WTC11 (cell line): ENCODE measurements around the gene FCHSD2. TPM values are rescaled to one million over a fixed set of nuclear protein-coding genes. Genes with fewer than 3 reads are reported as not detected.

Source experiments
- ATAC-seq: fragments of 200-7000 bp; cut with Tn5 transposase; 2 replicates; pipeline ENCODE4 v1.10.0; 2021; ENCODE audit warnings: mild to moderate bottlenecking, moderate library complexity
- CTCF ChIA-PET: fragments of 300-600 bp; sonication (Branson Sonifier 250); formaldehyde crosslinking; loops from one replicate; lab custom pipeline; 2021; ENCODE audit warnings: antibody characterized with exemption; lab: Charles Lee
- POLR2A ChIA-PET: fragments of 350-600 bp; sonication (Branson Sonifier 250); formaldehyde crosslinking; loops from one replicate; lab custom pipeline; 2021; ENCODE audit warnings: antibody characterized with exemption; lab: Charles Lee
- DNase-seq: peaks from one replicate; pipeline ENCODE4 v3.0.0; 2021; ENCODE audit warnings: low spot score
- H3K27ac Mint-ChIP-seq: 2 replicates; pipeline ENCODE4 v1.8.0; 2021; ENCODE audit warnings: mixed read lengths
- H3K27me3 Mint-ChIP-seq: 2 replicates; pipeline ENCODE4 v1.8.0; 2021; ENCODE audit warnings: low read depth, mild to moderate bottlenecking, moderate library complexity, mixed read lengths
- H3K36me3 Mint-ChIP-seq: 2 replicates; pipeline ENCODE4 v1.8.0; 2021; ENCODE audit warnings: mixed read lengths
- H3K4me1 Mint-ChIP-seq: 2 replicates; pipeline ENCODE4 v1.8.0; 2022; ENCODE audit warnings: mixed read lengths
- H3K4me3 Mint-ChIP-seq: 2 replicates; pipeline ENCODE4 v1.8.0; 2021; ENCODE audit warnings: mild to moderate bottlenecking, moderate library complexity, mixed read lengths
- H3K9me3 Mint-ChIP-seq: 2 replicates; pipeline ENCODE4 v1.8.0; 2021; ENCODE audit warnings: mixed read lengths
- CREM ChIP-seq: sonication (generic); formaldehyde crosslinking; IDR thresholded peaks from 2 replicates; pipeline ENCODE4 v1.8.1; 2022; ENCODE audit warnings: mild to moderate bottlenecking, missing genetic modification reagents, moderate library complexity
- GTF2I ChIP-seq: fragments of 250-450 bp; sonication (Bioruptor Pico); conservative IDR thresholded peaks from 2 replicates; pipeline ENCODE4 v1.4.0; 2021; ENCODE audit warnings: mild to moderate bottlenecking
- TP53 ChIP-seq: sonication (generic); formaldehyde crosslinking; IDR thresholded peaks from 2 replicates; pipeline ENCODE4 v1.8.1; 2023; ENCODE audit warnings: mild to moderate bottlenecking, missing genetic modification reagents
- ZNF121 ChIP-seq: sonication (generic); formaldehyde crosslinking; IDR thresholded peaks from 2 replicates; pipeline ENCODE4 v1.8.0; 2023; ENCODE audit warnings: missing genetic modification reagents
- ZNF416 ChIP-seq: fragments of 250-450 bp; sonication (Bioruptor Pico); IDR thresholded peaks from 2 replicates; pipeline ENCODE4 v1.9.0; 2021; ENCODE audit warnings: mild to moderate bottlenecking, inconsistent platforms
- ZNF423 ChIP-seq: fragments of 250-450 bp; sonication (Bioruptor Pico); IDR thresholded peaks from 2 replicates; pipeline ENCODE4 v2.1.2; 2022; ENCODE audit warnings: mild to moderate bottlenecking, moderate library complexity
- total RNA-seq: library from RNA; stranded (reverse); gene quantifications from 3 replicates; pipeline ENCODE4 v1.2.3, GENCODE V29; 2021
- TF ChIP-seq, protein P1 (sequence below): sonication (generic); formaldehyde crosslinking; IDR thresholded peaks from 2 replicates; pipeline ENCODE4 v1.8.1; 2023; ENCODE audit warnings: mild to moderate bottlenecking, moderate library complexity, missing genetic modification reagents
- TF ChIP-seq, protein P2 (sequence below): sonication (generic); formaldehyde crosslinking; IDR thresholded peaks from 2 replicates; pipeline ENCODE4 v1.8.0; 2022; ENCODE audit warnings: mild to moderate bottlenecking, missing genetic modification reagents
- TF ChIP-seq, protein P3 (sequence below): sonication (generic); formaldehyde crosslinking; IDR thresholded peaks from 2 replicates; pipeline ENCODE4 v1.8.1; 2022; ENCODE audit warnings: low read depth, missing genetic modification reagents, borderline replicate concordance
- TF ChIP-seq, protein P4 (sequence below): sonication (generic); formaldehyde crosslinking; IDR thresholded peaks from 2 replicates; pipeline ENCODE4 v1.8.1; 2023; ENCODE audit warnings: mild to moderate bottlenecking, missing genetic modification reagents
- TF ChIP-seq, protein P5 (sequence below): fragments of 250-450 bp; sonication (Bioruptor Pico); IDR thresholded peaks from 2 replicates; pipeline ENCODE4 v1.9.0; 2021; ENCODE audit warnings: mild to moderate bottlenecking, borderline replicate concordance
- TF ChIP-seq, protein P6 (sequence below): sonication (generic); formaldehyde crosslinking; IDR thresholded peaks from 2 replicates; pipeline ENCODE4 v1.8.1; 2023; ENCODE audit warnings: mild to moderate bottlenecking, missing genetic modification reagents, borderline replicate concordance
- TF ChIP-seq, protein P7 (sequence below): sonication (generic); formaldehyde crosslinking; IDR thresholded peaks from 2 replicates; pipeline ENCODE4 v1.8.0; 2023; ENCODE audit warnings: missing genetic modification reagents
- TF ChIP-seq, protein P8 (sequence below): sonication (generic); formaldehyde crosslinking; IDR thresholded peaks from 2 replicates; pipeline ENCODE4 v1.8.1; 2022; ENCODE audit warnings: mild to moderate bottlenecking, moderate library complexity, missing genetic modification reagents

Gene FCHSD2
- total RNA-seq, 1 experiment from 2014 or later, result 10.1 TPM

DNA sequence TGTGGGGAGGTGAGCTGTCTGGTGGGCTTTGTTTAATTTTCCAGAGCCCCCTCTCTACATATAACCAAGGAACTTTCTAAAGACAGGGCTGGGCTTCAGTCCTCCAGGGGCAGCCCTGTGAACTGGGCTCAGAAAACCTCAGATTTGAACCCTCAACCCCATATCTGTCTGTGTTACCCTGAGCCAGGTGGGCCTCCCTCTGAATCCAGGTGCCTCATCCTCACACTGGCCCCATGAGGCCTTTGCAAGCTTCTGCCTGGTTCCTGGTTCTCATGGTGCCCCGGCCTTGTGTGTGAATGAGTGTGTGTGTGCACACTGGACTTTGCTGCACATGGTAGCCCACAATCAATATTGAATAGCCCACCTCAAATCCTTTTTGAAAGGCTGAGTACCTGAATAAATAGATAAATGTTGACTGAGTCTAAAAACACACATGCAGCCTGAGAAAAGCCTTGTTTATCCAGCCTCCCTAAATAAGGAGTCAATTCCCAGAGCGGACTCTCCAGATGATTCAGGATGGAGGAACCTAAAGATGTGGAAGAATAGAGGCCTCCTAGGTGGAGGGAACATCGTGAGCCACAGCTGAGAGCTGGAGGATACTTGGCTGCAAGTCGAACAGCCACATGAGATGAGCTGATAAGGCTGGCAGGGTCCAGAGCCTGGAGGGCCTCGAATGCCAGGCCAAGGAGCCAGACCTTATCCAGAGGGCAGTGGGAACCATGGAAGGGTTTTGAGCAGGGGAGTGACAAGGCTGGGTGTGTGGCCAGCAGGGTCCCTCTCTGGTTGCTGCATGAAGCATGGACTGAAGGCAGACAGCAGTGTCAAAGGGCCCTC lies 47.8 kb upstream of the FCHSD2 start:
- H3K27me3 Mint-ChIP-seq, result peaks cover 2% of the 10 kb centered on the region; the same call in 1 of the 2 replicates
- H3K36me3 Mint-ChIP-seq, result no peaks in the 10 kb centered on the region
- TF ChIP-seq GTF2I (CRISPR knock-in tag), result no peak
- TF ChIP-seq, protein P1, sequence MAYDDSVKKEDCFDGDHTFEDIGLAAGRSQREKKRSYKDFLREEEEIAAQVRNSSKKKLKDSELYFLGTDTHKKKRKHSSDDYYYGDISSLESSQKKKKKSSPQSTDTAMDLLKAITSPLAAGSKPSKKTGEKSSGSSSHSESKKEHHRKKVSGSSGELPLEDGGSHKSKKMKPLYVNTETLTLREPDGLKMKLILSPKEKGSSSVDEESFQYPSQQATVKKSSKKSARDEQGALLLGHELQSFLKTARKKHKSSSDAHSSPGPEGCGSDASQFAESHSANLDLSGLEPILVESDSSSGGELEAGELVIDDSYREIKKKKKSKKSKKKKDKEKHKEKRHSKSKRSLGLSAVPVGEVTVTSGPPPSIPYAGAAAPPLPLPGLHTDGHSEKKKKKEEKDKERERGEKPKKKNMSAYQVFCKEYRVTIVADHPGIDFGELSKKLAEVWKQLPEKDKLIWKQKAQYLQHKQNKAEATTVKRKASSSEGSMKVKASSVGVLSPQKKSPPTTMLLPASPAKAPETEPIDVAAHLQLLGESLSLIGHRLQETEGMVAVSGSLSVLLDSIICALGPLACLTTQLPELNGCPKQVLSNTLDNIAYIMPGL (CRISPR knock-in tag), result no peak
- TF ChIP-seq, protein P2, sequence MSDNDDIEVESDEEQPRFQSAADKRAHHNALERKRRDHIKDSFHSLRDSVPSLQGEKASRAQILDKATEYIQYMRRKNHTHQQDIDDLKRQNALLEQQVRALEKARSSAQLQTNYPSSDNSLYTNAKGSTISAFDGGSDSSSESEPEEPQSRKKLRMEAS (CRISPR knock-in tag), result no peak
- TF ChIP-seq, protein P3, sequence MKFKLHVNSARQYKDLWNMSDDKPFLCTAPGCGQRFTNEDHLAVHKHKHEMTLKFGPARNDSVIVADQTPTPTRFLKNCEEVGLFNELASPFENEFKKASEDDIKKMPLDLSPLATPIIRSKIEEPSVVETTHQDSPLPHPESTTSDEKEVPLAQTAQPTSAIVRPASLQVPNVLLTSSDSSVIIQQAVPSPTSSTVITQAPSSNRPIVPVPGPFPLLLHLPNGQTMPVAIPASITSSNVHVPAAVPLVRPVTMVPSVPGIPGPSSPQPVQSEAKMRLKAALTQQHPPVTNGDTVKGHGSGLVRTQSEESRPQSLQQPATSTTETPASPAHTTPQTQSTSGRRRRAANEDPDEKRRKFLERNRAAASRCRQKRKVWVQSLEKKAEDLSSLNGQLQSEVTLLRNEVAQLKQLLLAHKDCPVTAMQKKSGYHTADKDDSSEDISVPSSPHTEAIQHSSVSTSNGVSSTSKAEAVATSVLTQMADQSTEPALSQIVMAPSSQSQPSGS (CRISPR knock-in tag), result no peak
- TF ChIP-seq, protein P4, sequence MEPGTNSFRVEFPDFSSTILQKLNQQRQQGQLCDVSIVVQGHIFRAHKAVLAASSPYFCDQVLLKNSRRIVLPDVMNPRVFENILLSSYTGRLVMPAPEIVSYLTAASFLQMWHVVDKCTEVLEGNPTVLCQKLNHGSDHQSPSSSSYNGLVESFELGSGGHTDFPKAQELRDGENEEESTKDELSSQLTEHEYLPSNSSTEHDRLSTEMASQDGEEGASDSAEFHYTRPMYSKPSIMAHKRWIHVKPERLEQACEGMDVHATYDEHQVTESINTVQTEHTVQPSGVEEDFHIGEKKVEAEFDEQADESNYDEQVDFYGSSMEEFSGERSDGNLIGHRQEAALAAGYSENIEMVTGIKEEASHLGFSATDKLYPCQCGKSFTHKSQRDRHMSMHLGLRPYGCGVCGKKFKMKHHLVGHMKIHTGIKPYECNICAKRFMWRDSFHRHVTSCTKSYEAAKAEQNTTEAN (CRISPR knock-in tag), result no peak
- TF ChIP-seq ZNF121 (CRISPR knock-in tag), result no peak
- TF ChIP-seq ZNF423, result no peak
- ChIA-PET POLR2A (no interaction called here), CTCF (interaction anchor here (0.8 to 7.8 kb wide), 5 partner anchors 12 to 53 kb away, joined by 3 to 129 read pairs (median 5); no protein-coding TSS in a partner anchor)
- DNase-seq, result no peak
- no peak overlapping the region for H3K27ac Mint-ChIP-seq
- no peak overlapping the region for H3K4me3 Mint-ChIP-seq
- peaks cover 10% of the 10 kb centered on the region for H3K4me1 Mint-ChIP-seq
- no peaks in the 10 kb centered on the region for H3K9me3 Mint-ChIP-seq
- ATAC-seq, result no peak

DNA sequence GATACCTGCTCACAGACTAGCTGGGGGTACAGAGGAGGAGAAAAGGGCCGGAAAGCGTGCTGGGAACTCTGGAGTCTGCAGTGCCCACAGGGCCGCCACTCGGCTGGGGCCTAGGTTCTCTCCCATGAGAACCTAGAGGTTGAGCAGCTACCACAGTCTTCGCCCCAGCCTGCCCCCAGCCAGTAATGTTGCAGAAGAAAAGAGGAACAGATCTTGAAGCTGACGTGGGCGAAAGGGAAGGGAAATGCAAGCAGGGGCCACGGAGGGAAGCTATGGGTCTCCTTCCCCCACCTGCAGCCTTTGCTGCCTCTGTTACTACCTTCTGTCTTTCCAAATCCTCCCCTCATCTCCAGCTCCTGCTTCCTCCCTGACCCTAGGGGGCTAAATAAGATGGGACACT lies 47.2 kb upstream of the FCHSD2 start:
- no peak overlapping the region for H3K27ac Mint-ChIP-seq
- POLR2A ChIA-PET, result no interaction called here
- H3K9me3 Mint-ChIP-seq, result no peaks in the 10 kb centered on the region
- H3K36me3 Mint-ChIP-seq, result no peaks in the 10 kb centered on the region
- no peak overlapping the region for H3K4me3 Mint-ChIP-seq
- peaks cover 2% of the 10 kb centered on the region; the same call in 1 of the 2 replicates for H3K27me3 Mint-ChIP-seq
- ATAC-seq (no peak), DNase-seq (no peak)
- TF ChIP-seq, protein P5, sequence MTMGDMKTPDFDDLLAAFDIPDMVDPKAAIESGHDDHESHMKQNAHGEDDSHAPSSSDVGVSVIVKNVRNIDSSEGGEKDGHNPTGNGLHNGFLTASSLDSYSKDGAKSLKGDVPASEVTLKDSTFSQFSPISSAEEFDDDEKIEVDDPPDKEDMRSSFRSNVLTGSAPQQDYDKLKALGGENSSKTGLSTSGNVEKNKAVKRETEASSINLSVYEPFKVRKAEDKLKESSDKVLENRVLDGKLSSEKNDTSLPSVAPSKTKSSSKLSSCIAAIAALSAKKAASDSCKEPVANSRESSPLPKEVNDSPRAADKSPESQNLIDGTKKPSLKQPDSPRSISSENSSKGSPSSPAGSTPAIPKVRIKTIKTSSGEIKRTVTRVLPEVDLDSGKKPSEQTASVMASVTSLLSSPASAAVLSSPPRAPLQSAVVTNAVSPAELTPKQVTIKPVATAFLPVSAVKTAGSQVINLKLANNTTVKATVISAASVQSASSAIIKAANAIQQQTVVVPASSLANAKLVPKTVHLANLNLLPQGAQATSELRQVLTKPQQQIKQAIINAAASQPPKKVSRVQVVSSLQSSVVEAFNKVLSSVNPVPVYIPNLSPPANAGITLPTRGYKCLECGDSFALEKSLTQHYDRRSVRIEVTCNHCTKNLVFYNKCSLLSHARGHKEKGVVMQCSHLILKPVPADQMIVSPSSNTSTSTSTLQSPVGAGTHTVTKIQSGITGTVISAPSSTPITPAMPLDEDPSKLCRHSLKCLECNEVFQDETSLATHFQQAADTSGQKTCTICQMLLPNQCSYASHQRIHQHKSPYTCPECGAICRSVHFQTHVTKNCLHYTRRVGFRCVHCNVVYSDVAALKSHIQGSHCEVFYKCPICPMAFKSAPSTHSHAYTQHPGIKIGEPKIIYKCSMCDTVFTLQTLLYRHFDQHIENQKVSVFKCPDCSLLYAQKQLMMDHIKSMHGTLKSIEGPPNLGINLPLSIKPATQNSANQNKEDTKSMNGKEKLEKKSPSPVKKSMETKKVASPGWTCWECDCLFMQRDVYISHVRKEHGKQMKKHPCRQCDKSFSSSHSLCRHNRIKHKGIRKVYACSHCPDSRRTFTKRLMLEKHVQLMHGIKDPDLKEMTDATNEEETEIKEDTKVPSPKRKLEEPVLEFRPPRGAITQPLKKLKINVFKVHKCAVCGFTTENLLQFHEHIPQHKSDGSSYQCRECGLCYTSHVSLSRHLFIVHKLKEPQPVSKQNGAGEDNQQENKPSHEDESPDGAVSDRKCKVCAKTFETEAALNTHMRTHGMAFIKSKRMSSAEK (CRISPR knock-in tag), result no peak
- TF ChIP-seq CREM (CRISPR knock-in tag), result no peak
- TF ChIP-seq, protein P6, sequence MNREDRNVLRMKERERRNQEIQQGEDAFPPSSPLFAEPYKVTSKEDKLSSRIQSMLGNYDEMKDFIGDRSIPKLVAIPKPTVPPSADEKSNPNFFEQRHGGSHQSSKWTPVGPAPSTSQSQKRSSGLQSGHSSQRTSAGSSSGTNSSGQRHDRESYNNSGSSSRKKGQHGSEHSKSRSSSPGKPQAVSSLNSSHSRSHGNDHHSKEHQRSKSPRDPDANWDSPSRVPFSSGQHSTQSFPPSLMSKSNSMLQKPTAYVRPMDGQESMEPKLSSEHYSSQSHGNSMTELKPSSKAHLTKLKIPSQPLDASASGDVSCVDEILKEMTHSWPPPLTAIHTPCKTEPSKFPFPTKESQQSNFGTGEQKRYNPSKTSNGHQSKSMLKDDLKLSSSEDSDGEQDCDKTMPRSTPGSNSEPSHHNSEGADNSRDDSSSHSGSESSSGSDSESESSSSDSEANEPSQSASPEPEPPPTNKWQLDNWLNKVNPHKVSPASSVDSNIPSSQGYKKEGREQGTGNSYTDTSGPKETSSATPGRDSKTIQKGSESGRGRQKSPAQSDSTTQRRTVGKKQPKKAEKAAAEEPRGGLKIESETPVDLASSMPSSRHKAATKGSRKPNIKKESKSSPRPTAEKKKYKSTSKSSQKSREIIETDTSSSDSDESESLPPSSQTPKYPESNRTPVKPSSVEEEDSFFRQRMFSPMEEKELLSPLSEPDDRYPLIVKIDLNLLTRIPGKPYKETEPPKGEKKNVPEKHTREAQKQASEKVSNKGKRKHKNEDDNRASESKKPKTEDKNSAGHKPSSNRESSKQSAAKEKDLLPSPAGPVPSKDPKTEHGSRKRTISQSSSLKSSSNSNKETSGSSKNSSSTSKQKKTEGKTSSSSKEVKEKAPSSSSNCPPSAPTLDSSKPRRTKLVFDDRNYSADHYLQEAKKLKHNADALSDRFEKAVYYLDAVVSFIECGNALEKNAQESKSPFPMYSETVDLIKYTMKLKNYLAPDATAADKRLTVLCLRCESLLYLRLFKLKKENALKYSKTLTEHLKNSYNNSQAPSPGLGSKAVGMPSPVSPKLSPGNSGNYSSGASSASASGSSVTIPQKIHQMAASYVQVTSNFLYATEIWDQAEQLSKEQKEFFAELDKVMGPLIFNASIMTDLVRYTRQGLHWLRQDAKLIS (CRISPR knock-in tag), result no peak
- TF ChIP-seq TP53, result no peak
- TF ChIP-seq ZNF416, result no peak
- TF ChIP-seq, protein P7, sequence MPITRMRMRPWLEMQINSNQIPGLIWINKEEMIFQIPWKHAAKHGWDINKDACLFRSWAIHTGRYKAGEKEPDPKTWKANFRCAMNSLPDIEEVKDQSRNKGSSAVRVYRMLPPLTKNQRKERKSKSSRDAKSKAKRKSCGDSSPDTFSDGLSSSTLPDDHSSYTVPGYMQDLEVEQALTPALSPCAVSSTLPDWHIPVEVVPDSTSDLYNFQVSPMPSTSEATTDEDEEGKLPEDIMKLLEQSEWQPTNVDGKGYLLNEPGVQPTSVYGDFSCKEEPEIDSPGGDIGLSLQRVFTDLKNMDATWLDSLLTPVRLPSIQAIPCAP, result no peak
- TF ChIP-seq, protein P8, sequence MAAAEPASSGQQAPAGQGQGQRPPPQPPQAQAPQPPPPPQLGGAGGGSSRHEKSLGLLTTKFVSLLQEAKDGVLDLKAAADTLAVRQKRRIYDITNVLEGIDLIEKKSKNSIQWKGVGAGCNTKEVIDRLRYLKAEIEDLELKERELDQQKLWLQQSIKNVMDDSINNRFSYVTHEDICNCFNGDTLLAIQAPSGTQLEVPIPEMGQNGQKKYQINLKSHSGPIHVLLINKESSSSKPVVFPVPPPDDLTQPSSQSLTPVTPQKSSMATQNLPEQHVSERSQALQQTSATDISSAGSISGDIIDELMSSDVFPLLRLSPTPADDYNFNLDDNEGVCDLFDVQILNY (CRISPR knock-in tag), result no peak
- peaks cover 10% of the 10 kb centered on the region for H3K4me1 Mint-ChIP-seq
- CTCF ChIA-PET, result interaction anchor here (0.8 to 7.8 kb wide), 6 partner anchors 11 to 395 kb away, joined by 3 to 129 read pairs (median 4); no protein-coding TSS in a partner anchor
